ENCODE results near the gene FAM135A. TPM values are rescaled to one million over a fixed set of nuclear protein-coding genes. Genes with fewer than 3 reads are reported as not detected.
"Not testable (repeated sequence)": the region's sequence is repeated elsewhere in the genome, so short reads cannot be mapped to it uniquely, and the experiment has no call there.

Gene FAM135A
- polyA plus RNA-seq, 3 donors, result 2.6 to 9.1 (median 3.6) TPM

GRCh38 chr6:70510600-70510999 lies 97.3 kb downstream of the FAM135A start:
- no peak overlapping the region for H3K27ac ChIP-seq (ENCODE audit: low read depth, low read length)

GRCh38 chr6:70518723-70519122 lies 105.4 kb downstream of the FAM135A start:
- no peak overlapping the region for H3K27ac ChIP-seq (ENCODE audit: low read depth, low read length)
- 81 to 91% (median 91%) methylated on average over 3 of the region's 3 CpGs for WGBS, 3 donors

- H3K27ac ChIP-seq (ENCODE audit: low read depth, low read length), result no peak overlapping the region
Measured at GRCh38 chr6:70520575-70520974, 107.3 kb downstream of the FAM135A start.

- H3K27ac ChIP-seq (ENCODE audit: low read depth, low read length), result no peak overlapping the region
- 66 to 93% (median 91%) methylated on average over 4 of the region's 4 CpGs for WGBS, 3 donors
Measured at GRCh38 chr6:70524721-70525286, 111.5 kb downstream of the FAM135A start.

GRCh38 chr6:70527071-70527737 lies 113.9 kb downstream of the FAM135A start:
- WGBS, 3 donors, result 91 to 95% (median 92%) methylated on average over 5 of the region's 5 CpGs

GRCh38 chr6:70530023-70530422 lies 116.7 kb downstream of the FAM135A start:
- H3K27ac ChIP-seq (ENCODE audit: low read depth, low read length), result no peak overlapping the region
- 95 to 97% (median 96%) methylated on average over 2 of the region's 2 CpGs for WGBS, 3 donors

More at GRCh38 chr6:70527071-70527737, 113.9 kb downstream of the FAM135A start:
- H3K27ac ChIP-seq (ENCODE audit: low read depth, low read length), result no peak overlapping the region

GRCh38 chr6:70531133-70531532 lies 117.8 kb downstream of the FAM135A start:
- 93 to 100% (median 96%) methylated on average over 1 of the region's 1 CpG for WGBS, 3 donors
- H3K27ac ChIP-seq (ENCODE audit: low read depth, low read length), result no peak overlapping the region

GRCh38 chr6:70537266-70537665 lies 124.0 kb downstream of the FAM135A start:
- H3K27ac ChIP-seq (ENCODE audit: low read depth, low read length), result no peak overlapping the region

GRCh38 chr6:70538376-70538775 lies 125.1 kb downstream of the FAM135A start:
- H3K27ac ChIP-seq (ENCODE audit: low read depth, low read length), result no peak overlapping the region
- 93 to 95% (median 95%) methylated on average over 1 of the region's 1 CpG for whole genome bisulfite sequencing, 3 donors

More at GRCh38 chr6:70537266-70537665, 124.0 kb downstream of the FAM135A start:
- 79 to 90% (median 80%) methylated on average over 1 of the region's 1 CpG for WGBS, 3 donors

- no peak overlapping the region for H3K27ac ChIP-seq (ENCODE audit: low read depth, low read length)
Measured at GRCh38 chr6:70547313-70547712, 134.0 kb downstream of the FAM135A start.

GRCh38 chr6:70547905-70548304 lies 134.6 kb downstream of the FAM135A start:
- 93 to 94% (median 93%) methylated on average over 3 of the region's 3 CpGs for WGBS, 3 donors
- no peak overlapping the region for H3K27ac ChIP-seq (ENCODE audit: low read depth, low read length)

GRCh38 chr6:70549327-70549726 lies 136.0 kb downstream of the FAM135A start:
- no peak overlapping the region for H3K27ac ChIP-seq (ENCODE audit: low read depth, low read length)

- no peak overlapping the region for H3K27ac ChIP-seq (ENCODE audit: low read depth, low read length)
- 82 to 100% (median 93%) methylated on average over 1 of the region's 1 CpG for WGBS, 3 donors
Measured at GRCh38 chr6:70551566-70551965, 138.3 kb downstream of the FAM135A start.

- H3K27ac ChIP-seq (ENCODE audit: low read depth, low read length), result not testable (repeated sequence)
- WGBS, 3 donors, result 87 to 89% (median 89%) methylated on average over 12 to 13 of the region's 13 CpGs
Measured at GRCh38 chr6:70552286-70552940, 139.1 kb downstream of the FAM135A start.

- WGBS, 3 donors, result 77 to 97% (median 92%) methylated on average over 1 of the region's 1 CpG
- H3K27ac ChIP-seq (ENCODE audit: low read depth, low read length), result no peak overlapping the region
Measured at GRCh38 chr6:70552974-70553373, 139.7 kb downstream of the FAM135A start.

- WGBS, 3 donors, result 91 to 97% (median 92%) methylated on average over 1 of the region's 1 CpG
- H3K27ac ChIP-seq (ENCODE audit: low read depth, low read length), result no peak overlapping the region
Measured at GRCh38 chr6:70557998-70558397, 144.7 kb downstream of the FAM135A start.

- WGBS, 3 donors, result 63 to 94% (median 93%) methylated on average over 2 of the region's 2 CpGs
- not testable (repeated sequence) for H3K27ac ChIP-seq (ENCODE audit: low read depth, low read length)
Measured at GRCh38 chr6:70562401-70562800, 149.1 kb downstream of the FAM135A start.

GRCh38 chr6:70563530-70563929 lies 150.2 kb downstream of the FAM135A start:
- no peak overlapping the region for H3K27ac ChIP-seq (ENCODE audit: low read depth, low read length)
- 49 to 63% (median 54%) methylated on average over 6 of the region's 6 CpGs for WGBS, 3 donors

- WGBS, 3 donors, result 1% methylated on average over 46 to 49 of the region's 49 CpGs
- H3K27ac ChIP-seq (ENCODE audit: low read depth, low read length), result no peak within 1 kb of the TSS
Measured at GRCh38 chr6:70566751-70567382, 153.6 kb downstream of the FAM135A start, which contains the start of gene SDHAF4. Gene SDHAF4, plus strand, starts transcription at chr6:70566930. Its CDS starts 11 bp downstream, at chr6:70566941.

Measured in adipose tissue (tissue), 3 donors.